Liver (tissue), 3 donors: ENCODE measurements around the gene KRT14.

Source experiments
- ATF3 ChIP-seq: IDR thresholded peaks from 2 replicates; pipeline ENCODE4 v1.6.1; 2016; ENCODE audit warnings: antibody characterized with exemption
- CTCF ChIP-seq: fragments of 150-350 bp; IDR thresholded peaks from 2 replicates; pipeline ENCODE4 v1.5.1; 2017; ENCODE audit warnings: improper control_type of control experiment, low read depth, low read length; ENCODE audit not compliant: missing input control
- EGR1 ChIP-seq, 2 donors: IDR thresholded peaks; 2 replicates each; pipeline ENCODE4 v1.6.1; 2016 to 2018; ENCODE audit warnings: antibody characterized with exemption in 2 of 2, low read depth in 2 of 2
- FOXA1 ChIP-seq: IDR thresholded peaks from 2 replicates; pipeline ENCODE4 v1.6.1; 2016; ENCODE audit warnings: antibody characterized with exemption
- HNF4G ChIP-seq: IDR thresholded peaks from 2 replicates; pipeline ENCODE4 v1.6.1; 2016; ENCODE audit warnings: antibody characterized with exemption
- JUND ChIP-seq, 2 donors: IDR thresholded peaks; 2 replicates each; pipeline ENCODE4 v1.6.1; 2016; ENCODE audit warnings: antibody characterized with exemption in 2 of 2
- MAX ChIP-seq: IDR thresholded peaks from 2 replicates; pipeline ENCODE4 v1.6.1; 2016; ENCODE audit warnings: antibody characterized with exemption
- RAD21 ChIP-seq, 2 donors: IDR thresholded peaks; 2 replicates each; pipeline ENCODE4 v1.6.1; 2016; ENCODE audit warnings: antibody characterized with exemption in 2 of 2, mild to moderate bottlenecking in 2 of 2
- REST ChIP-seq: IDR thresholded peaks from 2 replicates; pipeline ENCODE4 v1.6.1; 2016; ENCODE audit warnings: antibody characterized with exemption, mild to moderate bottlenecking
- SP1 ChIP-seq: IDR thresholded peaks from 2 replicates; pipeline ENCODE4 v1.6.1; 2018; ENCODE audit warnings: antibody characterized with exemption, mild to moderate bottlenecking
- TAF1 ChIP-seq: conservative IDR thresholded peaks from 2 replicates; pipeline ENCODE4 v1.6.1; 2016; ENCODE audit warnings: antibody characterized with exemption, mild to moderate bottlenecking
- YY1 ChIP-seq: IDR thresholded peaks from 2 replicates; pipeline ENCODE4 v1.6.1; 2016; ENCODE audit warnings: antibody characterized with exemption, mild to moderate bottlenecking
- ZBTB33 ChIP-seq: IDR thresholded peaks from 2 replicates; pipeline ENCODE4 v1.6.1; 2016; ENCODE audit warnings: antibody characterized with exemption
- donor health status: healthy.
- donor health status: healthy.

GRCh38 chr17:41620583-41621434 lies 34.1 kb upstream of the KRT14 start:
- TF ChIP-seq CTCF (no peak), REST (no peak), YY1 (no peak), SP1 (no peak), TAF1 (no peak), ZBTB33 (no peak), HNF4G (no peak), JUND (IDR thresholded peaks at IDR 0.05) (no peak), EGR1 (IDR thresholded peaks at IDR 0.05; ENCODE audit: low read depth in 2 of 2) (no peak), RAD21 (IDR thresholded peaks at IDR 0.05) (no peak), FOXA1 (no peak), ATF3 (no peak), MAX (no peak)
